Stomach (tissue), 4 donors: Measurements from ENCODE around the gene NFE2L3.

Source experiments
- CTCF ChIP-seq, 7 experiments: fragments of 450-650 bp in 4 of 7; fragments of 200-600 bp in 3 of 7; sonication (generic) in 3 of 7; IDR thresholded peaks; one replicate each; pipeline ENCODE4 v1.5.1; 2016 to 2019; ENCODE audit warnings: antibody characterized with exemption in 7 of 7, control low read depth in 2 of 7, mild to moderate bottlenecking in 1 of 7
- POLR2AphosphoS5 ChIP-seq, 3 donors: sonication (generic); formaldehyde crosslinking; IDR thresholded peaks; one replicate each; pipeline ENCODE4 v1.6.1; 2016; ENCODE audit warnings: antibody characterized with exemption in 3 of 3

GRCh38 chr7:26201247-26202018, 49.4 kb downstream of the NFE2L3 start, which contains the start of gene CBX3:
- TF ChIP-seq POLR2AphosphoS5 (IDR thresholded peaks at IDR 0.05) (peak; percentile 61 to 92 (median 89)), CTCF (IDR thresholded peaks at IDR 0.05) (no peak)
